Cerebellar nuclear complex (tissue), 1 donor: ENCODE data around the gene FAM222A.
"Not testable (repeated sequence)": the region's sequence is repeated elsewhere in the genome, so short reads cannot be mapped to it uniquely, and the experiment has no call there.

ENCODE experiments used
- DNase-seq, 2 experiments: peaks; one replicate each; lab custom pipeline; 2025; lab: John Stamatoyannopoulos, UW

The FAM222A gene

DNA sequence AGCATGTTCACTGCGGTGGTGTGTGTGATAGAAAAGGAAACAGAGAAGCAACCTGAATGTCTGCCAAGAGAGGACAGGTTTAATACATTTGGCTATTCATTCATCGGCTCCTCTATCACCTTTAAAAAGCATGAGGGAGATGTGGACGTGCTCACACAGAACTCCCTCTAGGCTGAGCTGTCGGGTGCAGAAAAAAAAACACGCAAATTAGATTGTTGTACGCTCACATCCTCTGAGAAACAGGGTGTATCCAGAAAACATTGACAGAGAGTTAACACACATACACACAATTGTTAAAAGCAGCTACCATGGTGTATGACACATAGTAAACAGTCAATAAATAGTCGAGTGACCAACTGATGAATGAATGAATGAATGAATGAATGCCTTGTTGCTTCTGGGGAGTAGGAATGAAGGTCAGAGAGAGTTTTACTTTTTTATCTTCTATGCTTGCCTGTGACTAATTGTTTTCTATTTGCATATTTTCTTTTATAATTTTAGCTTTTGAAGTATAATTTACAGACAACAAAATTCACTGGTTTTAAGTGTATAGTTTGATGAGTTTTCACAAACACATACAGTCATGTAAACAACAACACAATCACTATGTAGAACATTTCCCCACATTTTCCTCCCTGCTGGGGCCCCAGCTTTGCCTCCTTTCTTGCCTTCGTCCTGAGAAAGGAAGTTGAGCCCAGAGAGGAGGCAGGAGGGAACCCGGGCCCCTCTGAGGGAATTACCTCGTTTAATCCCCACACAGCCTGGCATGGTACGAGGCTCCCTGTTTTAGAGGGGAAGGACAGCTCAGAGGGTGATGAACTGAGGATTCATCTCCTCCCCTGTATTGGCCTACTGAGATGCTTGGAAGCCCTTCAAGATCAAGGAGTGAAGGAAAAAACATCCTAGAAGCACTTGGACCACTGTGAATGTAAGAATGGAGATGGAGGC is 19.7 kb upstream of the FAM222A start:
- DNase-seq: no peak

DNA sequence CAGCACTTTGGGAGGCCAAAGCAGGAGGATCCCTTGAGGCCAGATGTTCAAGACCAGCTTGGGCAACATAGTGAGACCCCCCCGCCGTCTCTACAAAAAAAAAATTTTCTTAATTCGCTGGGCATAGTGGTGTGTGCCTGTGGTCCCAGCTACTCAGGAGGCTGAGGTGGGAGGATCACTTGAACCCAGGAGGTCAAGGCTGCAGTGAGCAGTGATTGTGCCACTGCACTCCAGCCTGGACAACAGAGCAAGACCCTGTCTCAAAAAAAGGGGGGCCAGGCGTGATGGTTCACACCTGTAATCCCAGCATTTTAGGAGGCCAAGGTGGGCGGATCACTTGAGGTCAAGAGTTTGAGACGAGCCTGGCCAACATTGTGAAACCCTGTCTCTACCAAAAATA is 19.0 kb upstream of the FAM222A start:
- not testable (repeated sequence) for DNase-seq

DNA sequence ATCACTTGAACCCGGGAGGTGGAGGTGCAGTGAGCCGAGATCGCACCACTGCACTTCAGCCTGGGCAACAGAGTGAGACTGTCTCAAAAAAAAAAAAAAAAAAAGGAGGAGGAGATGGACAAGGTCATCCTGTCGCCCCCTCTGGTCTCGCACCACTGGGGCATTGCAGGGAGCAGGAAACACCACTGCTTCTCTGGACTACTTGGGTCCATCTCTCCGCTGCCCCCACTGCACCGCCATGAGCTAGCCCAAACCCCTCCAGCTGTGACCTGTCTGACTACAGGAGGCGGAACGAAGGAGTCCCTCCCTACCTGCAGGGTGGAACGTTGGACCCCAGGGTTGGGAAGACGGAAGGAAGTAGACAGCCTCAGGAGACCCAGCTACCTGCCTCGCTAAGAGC is 18.2 kb upstream of the FAM222A start:
- DNase-seq: no peak

DNA sequence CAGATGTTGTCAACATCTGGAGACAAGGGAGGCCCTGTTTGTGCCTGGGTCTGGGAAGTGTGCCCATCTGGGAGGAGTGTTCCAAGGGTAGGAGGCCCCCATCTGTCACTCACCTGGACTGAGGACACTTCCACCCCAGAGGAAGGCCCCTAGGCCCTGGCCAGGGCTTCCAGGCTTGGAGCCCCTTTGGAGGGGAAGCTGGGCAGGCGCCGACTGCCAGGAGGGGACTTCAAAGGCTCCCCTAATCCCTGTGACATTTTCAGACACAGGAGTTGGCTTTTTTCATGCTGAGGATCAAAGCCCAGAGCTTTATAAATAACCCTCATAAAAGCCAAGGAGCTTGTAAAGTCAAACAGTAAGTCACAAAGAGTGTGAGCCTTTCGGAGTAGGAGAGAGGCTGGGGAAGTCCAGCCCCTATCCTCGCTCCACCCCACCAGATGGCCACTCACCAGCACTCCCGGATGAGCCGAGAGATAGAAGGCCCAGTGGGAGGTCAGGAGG is 17.6 kb upstream of the FAM222A start:
- no peak for DNase-seq

DNA sequence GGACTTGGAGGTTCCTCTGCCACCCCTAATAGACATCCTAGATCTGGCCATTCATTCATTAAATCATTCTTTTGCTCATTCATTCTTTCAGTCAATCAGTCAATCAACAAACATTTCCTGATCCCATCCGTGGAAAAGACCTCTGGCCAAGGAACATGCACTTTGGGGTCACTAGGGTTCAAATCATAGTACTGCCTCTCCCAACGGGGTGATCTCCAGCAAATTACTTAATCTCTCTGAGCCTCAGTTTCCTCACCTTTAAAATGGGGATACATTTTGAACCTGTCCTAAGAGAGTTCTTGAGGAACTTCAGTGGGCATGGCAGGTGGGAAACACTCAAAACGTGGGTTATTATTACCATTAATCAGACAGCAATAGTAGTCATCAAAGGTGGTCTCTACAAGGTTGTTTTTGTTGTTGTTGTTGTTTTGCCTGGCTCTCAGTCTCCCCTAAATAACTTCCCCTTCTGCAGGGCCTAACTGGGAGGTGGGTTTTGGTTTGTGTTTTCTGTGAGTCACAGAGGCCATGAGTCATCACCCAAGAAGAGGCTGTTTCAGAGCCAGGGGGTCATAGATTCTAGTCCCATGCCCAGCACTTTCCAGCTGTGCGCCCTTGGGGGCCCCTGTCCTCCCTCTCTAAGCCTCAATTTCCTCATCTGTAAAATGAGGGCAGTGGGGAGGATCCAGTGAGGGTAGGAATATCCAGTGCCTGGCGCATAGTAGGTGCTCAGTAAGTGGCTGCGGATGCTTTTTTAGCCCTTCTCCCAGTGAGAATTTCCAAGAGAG is 16.9 kb upstream of the FAM222A start:
- no peak for DNase-seq

DNA sequence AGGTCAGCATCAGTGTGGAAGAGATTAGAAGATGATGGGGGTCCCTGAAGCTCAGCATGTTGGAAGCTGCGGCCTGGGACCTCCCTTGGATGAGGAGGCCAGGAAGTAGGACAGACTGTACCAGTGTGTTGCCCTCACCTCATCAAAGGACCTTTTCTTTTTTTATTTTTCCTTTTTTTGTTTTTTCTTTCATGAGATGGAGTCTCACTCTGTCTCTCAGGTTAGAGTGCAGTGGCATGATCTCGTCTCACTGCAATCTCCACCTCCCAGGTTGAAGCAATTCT is 16.4 kb upstream of the FAM222A start:
- no peak for DNase-seq

DNA sequence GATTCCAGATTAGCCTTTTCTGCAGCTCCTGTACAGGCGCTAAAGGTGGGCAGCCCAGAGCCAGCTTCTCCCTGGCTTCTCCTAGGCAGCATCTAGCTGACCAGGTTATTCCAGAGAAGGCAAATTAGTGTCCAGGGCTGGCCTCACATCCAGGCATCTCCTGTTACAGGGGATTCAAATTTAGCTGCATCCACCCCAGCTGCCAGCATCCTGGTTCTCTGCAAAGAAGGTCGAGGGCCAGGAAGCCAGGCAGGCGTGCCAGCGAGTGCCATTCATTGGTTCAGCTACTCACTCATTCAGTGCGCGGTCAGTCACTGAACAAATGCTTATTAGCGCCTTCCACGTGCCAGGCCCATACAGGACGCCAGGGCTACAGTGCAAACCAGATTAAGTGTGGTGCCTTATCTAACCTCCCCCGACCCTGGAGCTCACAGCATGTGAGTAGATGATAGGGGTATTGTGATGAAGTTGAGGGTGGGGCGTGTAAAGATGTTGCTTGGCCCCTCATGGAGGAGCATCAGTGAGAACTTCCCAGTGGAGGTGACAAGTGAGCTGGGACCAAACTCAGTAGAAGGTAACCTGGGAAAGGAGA is 15.7 kb upstream of the FAM222A start:
- no peak for DNase-seq

DNA sequence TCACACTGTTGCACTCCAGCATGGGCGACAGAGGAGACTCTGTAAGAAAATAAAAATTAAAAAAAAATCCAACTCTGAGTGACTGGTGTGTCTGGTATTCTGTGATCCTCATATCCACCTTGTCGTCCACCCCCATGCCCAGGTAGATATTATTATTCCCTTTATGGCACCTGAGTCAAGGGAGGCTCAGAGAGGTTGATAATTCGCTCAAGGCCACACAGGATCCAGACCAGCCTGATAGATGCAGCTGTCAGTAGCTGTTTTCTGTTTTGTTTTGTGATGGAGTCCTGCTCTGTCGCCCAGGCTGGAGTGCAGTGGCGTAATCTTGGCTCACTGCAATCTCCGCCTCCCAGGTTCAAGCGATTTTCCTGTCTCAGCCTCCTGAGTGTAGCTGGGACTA is 14.8 kb upstream of the FAM222A start:
- DNase-seq: no peak

DNA sequence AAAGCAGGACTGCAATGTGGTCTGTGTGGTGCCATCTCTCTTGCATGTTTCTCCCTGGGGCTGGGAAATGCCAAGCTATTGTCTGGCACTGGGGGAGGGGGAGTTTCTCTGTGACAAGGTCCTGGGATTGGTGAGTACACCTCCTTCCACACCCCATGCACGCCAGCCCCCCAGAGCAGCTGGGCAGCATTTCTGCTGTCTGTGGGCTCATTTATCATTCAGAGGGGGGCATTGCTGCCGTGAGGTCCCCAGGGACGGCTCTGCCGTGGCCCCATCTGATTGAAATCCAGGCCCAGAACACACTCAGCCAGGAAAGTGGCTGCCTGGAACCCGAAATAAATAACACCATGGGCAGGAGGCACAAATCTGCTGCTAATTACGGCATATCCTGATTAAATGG is 12.6 kb upstream of the FAM222A start:
- no peak for DNase-seq

DNA sequence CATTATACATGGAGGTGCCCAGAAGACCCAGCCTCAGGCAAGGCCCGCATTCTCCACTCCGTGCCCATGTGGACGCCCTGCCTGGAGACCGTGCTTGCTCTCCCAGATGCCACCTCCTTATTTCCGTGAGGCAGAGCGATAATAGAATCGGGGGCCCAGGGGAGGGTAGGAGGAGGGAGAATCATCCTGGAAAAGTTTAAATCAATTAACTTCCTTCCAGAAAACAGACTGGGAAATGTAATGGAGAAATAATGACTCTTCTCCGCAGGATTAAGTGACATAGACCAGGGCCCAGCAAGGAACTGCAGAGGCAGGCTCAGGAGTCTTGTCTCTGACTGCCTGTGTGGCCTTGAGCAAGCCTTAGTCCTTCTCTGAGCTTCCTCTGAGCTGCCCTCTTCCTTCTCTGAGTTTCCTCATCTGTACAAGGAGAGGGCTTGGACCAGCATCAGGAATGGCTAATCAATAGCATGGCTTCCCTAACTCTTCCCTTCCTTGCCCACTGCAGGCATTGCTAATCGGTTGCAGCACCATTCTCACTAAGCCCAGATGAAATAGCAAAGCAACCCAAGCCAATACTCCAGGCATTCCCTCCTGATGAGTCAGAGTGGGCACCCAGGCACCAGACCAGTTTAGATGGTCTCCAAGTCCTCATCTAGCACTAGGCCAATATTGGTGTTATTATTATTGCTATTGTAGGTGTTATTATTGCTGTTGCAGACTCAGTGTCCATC is 11.3 kb upstream of the FAM222A start:
- DNase-seq: no peak

DNA sequence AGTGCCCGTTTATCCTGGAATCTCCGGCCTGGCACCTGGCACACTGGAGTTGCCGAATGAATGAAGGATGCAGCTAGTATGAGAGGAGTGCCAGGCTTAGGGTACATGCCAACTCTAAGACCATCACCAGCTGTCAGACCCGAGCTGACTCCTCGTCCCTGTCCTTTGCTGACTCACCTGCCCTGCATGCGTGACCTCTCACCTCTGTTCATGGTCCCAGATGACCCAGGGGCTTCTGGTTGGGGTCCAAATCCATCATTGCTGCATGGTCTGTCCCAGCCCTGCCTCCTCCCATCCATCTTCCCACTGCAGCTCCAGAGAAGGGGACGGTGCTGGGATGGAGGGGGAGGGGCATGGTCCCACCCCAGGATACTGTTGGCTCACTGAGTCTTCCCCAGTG is 9.9 kb upstream of the FAM222A start:
- DNase-seq: no peak

DNA sequence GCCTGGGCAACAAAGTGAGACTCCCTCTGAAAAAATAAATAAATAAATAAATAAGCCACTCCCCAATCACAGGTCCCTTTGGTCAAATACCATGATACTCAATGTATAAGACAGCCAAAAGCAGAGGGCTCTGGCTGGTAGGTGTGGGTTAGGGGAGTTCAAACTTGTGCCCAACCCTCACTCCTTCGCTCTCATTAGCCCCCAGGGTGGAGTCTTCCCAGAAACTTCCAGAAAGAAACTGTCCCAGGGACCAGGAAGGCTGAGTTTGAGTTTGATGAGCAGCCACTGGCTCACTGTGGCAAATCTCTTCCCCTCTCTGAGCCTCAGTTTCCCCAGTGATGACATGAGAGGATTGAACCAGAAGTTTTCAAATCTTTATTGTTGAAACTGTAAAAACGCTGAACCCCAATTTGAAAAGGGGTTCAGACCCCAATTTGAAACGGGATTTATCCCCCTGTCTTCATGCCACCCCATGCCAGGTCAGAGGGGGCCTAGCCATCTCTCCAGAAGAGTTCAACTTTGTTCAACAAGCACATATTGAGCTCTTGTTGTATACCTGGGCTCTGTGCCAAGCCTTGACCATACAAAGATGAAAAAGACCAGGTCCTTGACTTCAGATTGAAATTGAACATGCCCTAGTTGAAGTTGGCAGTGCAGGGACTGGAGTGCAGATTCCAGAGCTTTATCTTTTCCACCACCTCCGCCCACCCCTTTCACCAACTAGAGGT is 9.1 kb upstream of the FAM222A start:
- no peak for DNase-seq

DNA sequence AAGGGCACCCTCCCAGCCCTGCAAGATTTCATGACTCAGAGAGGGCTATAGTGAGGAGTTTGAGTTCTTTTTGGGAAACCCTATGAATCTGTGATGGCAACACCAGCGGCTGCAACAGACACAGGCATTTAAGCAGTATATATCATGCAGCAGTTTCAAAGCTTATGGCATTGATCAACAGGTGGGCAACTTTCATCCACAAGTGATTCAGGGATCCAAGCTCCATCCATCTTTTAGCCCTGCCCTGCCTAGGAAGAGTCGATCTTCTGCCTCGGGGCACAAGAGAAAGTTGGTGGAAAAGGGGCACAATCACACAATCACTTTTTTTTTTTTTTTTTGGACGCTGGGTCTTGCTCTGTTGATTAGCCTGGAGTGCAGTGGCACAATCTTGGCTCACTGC is 8.3 kb upstream of the FAM222A start:
- no peak for DNase-seq

DNA sequence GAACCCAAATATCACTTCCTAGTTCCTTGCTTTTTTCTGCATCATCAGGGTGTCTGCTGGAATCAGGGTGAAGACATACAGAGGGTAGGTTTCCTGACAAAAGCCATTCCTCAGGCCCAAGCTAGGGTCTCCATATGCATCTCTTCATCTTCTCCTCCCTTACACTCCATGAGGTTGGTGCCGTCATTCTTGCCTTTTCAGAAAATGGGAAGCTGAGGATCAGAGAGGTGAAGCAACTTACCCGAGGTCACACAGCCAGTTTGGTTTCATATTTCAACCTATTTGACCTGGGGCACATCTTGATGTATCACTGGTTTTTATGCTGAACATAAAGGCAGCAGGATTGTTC is 7.3 kb upstream of the FAM222A start:
- DNase-seq: no peak

DNA sequence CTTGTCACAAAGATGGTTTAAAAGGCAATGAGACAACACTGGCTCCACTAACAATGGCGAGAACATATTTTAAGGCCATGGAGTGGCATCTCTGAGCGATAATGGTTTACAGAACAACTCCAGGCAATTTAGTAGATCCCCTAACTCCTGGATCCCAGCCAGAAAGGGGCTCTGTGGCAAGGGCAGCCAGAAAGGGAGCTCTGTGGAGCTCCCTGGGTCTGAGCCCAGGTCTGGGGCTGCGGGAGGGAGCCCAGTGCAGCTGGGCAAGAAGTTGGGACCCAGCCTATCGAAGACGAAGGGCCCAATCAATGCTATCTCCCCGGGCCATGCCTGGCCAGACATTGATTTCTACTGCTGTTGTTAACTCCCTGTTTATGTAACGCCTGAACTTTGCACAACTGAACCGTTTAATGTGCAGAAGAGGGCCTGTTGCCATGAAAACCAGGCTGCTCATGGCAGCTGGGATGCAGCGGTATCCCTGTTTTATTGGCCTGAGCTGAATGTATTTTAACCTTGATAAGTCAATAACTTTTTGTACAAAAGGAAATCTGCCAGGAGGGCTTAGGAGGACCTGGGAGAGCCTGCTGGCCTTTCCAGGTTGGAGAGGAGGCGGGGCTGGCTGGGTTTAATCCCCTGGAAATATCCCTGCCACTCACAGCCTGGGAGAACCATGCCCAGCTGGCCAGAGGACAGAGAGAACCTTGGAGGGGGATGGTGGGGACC is 6.7 kb upstream of the FAM222A start:
- DNase-seq: no peak

DNA sequence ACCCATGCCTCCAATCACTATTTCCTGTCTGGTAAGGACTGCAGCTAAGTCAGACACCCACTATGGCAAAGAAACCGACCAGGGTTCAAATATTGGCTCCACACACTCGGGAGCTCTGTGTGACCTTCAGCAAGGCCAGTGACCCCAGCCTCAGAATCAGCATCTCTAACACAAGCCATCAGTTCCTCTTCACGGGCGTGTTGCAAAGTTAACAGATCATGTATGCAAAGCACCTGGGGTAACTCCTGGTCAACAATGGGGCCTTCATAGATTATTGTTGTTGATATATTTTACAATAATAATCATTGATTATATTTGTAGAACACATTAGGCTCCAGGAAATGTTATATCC is 6.2 kb upstream of the FAM222A start:
- no peak for DNase-seq

DNA sequence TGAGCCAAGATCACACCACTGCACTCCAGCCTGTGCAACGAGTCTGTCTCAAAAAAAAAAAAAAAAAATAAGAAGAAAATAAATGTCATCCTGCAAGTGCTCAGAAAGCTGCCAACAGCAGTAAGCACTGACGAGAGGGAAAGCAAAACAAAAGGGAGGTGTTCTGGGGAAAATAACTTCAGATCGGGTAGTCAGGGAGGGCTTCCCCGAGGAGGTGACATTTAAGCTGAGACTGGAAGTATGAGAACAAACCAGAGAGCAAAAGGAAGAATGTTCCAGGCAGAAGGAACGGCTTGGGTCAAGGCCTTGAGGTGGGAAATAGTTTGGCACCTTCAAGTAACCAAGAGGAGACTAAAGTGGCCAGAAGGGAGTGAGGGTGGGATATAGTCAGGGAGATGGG is 4.7 kb upstream of the FAM222A start:
- no peak for DNase-seq

DNA sequence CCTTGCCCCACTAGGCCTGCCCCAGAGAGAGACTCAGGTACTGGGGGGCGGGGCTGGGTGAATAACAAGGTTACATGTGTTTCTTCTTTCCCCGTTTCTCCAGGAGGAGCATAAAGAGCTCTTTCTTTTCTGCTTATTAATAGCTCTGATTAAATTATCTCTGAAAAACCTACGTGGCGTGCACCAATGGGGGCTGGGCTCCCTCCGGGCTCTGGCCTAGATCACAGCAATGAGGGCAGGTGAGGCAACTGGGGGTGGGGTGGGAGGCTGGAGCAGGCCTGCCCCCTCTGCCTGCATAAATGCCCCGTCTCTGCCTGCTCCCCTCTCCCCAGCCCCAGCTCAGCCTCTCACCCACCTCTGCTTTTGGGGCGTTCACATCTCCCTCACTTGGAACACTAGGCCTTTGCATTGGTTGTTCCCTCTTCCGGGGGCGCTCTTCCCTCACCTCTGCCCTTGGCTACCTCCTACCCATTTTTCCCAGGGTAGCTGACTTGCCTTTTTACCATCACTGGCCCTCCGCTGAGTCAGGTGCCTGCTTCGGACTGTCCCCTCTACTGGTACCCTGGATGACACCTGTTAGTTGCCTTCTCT is 4.1 kb upstream of the FAM222A start:
- no peak for DNase-seq

DNA sequence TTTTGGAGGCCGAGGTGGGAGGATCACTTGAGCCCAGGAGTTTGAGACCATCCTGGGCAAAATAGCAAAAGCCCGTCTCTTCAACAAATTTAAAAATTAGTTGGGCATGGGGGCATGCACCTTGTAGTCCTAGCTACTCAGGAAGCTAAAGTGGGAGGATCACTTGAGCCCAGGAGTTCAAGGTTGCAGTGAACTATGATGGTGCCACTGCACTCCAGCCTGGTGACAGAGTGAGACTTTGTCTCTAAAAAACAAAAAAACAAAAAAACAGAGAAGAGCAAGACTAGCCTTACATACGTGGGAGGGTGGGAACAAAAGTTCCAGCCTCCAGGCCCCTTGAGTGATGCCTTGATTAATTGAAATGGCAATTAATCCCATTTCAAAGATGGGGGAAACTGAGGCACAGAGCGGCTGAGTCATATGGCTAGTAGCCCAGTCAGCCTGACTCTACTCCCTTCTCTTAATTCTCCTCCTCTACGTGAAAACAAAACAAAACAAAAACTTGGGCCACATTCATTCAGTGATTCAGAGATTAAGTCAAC is 3.3 kb upstream of the FAM222A start:
- DNase-seq: no peak
